GM20000 (cell line): ENCODE measurements around the gene SYNPO2.

Source experiments
- DNase-seq: peaks from one replicate; pipeline ENCODE4 v3.0.0; 2012; ENCODE audit warnings: low spot score
- CTCF ChIP-seq: IDR thresholded peaks from 2 replicates; pipeline ENCODE4 v1.5.1; 2012; ENCODE audit warnings: mild to moderate bottlenecking, control low read depth; ENCODE audit errors: extremely low read depth, missing control alignments

Gene SYNPO2, protein sequence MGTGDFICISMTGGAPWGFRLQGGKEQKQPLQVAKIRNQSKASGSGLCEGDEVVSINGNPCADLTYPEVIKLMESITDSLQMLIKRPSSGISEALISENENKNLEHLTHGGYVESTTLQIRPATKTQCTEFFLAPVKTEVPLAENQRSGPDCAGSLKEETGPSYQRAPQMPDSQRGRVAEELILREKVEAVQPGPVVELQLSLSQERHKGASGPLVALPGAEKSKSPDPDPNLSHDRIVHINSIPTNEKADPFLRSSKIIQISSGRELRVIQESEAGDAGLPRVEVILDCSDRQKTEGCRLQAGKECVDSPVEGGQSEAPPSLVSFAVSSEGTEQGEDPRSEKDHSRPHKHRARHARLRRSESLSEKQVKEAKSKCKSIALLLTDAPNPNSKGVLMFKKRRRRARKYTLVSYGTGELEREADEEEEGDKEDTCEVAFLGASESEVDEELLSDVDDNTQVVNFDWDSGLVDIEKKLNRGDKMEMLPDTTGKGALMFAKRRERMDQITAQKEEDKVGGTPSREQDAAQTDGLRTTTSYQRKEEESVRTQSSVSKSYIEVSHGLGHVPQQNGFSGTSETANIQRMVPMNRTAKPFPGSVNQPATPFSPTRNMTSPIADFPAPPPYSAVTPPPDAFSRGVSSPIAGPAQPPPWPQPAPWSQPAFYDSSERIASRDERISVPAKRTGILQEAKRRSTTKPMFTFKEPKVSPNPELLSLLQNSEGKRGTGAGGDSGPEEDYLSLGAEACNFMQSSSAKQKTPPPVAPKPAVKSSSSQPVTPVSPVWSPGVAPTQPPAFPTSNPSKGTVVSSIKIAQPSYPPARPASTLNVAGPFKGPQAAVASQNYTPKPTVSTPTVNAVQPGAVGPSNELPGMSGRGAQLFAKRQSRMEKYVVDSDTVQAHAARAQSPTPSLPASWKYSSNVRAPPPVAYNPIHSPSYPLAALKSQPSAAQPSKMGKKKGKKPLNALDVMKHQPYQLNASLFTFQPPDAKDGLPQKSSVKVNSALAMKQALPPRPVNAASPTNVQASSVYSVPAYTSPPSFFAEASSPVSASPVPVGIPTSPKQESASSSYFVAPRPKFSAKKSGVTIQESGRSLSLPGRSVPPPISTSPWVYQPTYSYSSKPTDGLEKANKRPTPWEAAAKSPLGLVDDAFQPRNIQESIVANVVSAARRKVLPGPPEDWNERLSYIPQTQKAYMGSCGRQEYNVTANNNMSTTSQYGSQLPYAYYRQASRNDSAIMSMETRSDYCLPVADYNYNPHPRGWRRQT

GRCh38 chr4:118888666-118889311, at the start of gene SYNPO2:
Gene SYNPO2 (plus strand): TSS chr4:118888854. CDS start chr4:118889037, 183 bp downstream.
- no peak for TF ChIP-seq CTCF
- peak; percentile 34 for DNase-seq

DNA sequence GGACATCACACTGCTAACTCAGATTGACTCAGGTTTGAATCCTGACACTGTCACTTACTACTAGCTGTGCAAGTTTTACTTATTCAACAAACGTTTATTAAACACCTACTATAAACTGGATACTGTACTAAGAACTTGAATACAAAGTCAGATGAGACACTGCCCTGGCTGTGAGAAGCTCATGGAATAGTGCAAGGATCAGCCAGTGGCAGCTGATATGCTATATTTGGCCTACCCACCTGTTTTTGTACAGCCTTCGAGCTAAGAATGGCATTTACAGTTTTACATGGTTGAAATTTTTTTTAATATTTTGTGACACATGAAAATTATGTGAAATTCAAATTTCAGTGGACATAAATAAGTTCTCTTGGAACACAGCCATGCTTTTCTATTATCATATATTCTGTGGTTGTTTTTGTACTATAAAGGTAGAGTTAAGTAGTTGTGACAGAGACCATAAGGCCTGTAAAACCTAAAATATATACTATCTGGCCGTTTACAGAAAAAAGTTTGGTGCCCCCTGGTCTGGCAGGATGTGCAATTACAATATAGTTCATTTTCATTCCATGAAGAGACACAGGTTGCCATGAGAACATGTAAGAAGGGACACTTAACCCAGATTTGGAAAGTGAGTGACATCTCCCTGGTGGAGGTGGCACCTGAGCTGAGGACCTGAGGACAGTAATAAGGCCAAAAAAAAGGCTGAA, 49.3 kb upstream of the SYNPO2 start:
- no peak for DNase-seq
- TF ChIP-seq CTCF: no peak

GRCh38 chr4:118842055-118842454, 46.6 kb upstream of the SYNPO2 start:
- no peak for DNase-seq
- no peak for TF ChIP-seq CTCF

DNA sequence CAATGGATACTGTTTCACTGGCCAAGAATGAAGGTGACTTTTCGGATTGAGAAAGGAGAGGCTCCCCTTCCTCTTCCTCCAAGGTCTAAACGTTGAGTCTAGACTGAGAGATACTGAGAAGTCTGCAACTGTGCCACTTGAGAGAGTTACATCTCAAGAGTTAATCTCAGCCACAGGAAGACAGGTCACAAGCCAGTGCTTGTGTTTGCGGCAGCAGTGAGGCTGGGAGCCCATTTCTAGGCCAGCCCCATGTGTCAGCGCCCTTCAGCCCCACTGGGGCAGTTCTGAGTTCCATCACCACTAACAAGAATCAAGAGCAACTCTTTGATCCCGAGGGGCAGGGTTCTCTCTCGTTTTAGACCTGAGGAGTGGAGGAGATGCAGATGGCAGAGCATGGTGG, 45.4 kb upstream of the SYNPO2 start:
- TF ChIP-seq CTCF: no peak
- DNase-seq: no peak

DNA sequence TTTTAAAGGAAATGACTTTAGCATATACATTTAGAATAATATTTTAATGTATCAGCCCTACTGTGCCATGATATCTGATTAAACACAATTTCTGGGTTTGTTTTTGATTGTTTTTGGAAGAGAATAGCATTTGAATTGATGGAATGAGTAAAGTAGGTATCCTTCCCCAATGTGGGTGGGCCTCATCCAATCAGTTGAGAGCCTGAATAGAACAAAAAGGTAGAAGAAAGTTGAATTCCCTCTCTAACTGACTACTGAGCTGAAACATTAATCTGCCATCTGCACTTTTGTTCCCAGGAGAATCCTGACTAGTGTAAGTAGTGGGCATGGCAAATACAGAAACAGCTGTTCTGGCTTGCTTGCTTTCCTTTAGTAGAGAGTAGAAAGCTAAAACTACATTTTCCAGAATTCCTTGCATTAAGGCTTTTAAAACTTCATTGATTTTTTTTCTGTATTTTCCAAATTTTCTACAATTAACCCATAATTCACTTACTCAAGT, 43.1 kb upstream of the SYNPO2 start:
- no peak for DNase-seq
- TF ChIP-seq CTCF: no peak

GRCh38 chr4:118846979-118847378, 41.7 kb upstream of the SYNPO2 start:
- no peak for TF ChIP-seq CTCF
- no peak for DNase-seq
